ENCODE measurements around the gene POLE.
A peak's percentile ranks its signal among the peaks of the same experiment; 100 is the strongest.

POLE gene

GRCh38 chr12:132687211-132688164 lies at the start of gene POLE, which contains the start of gene PXMP2:
POLE (minus strand) TSS chr12:132687342; CDS start chr12:132687315, 27 bp downstream.
PXMP2 (plus strand) TSS chr12:132687587; CDS start chr12:132687671, 84 bp downstream.
- peak; percentile 84 to 98 for DNase-seq

- no peak for DNase-seq
Measured at GRCh38 chr12:132736913-132737312, 49.8 kb upstream of the POLE start.

GRCh38 chr12:132736378-132736777 lies 49.2 kb upstream of the POLE start:
- no peak for DNase-seq

GRCh38 chr12:132735496-132735895 lies 48.4 kb upstream of the POLE start:
- no peak for DNase-seq

GRCh38 chr12:132734206-132734605 lies 47.1 kb upstream of the POLE start:
- no peak for DNase-seq

GRCh38 chr12:132731574-132731973 lies 44.4 kb upstream of the POLE start:
- DNase-seq: no peak

- no peak for DNase-seq
Measured at GRCh38 chr12:132730353-132730752, 43.2 kb upstream of the POLE start.

- DNase-seq: no peak
Measured at GRCh38 chr12:132729541-132730320, 42.6 kb upstream of the POLE start.

GRCh38 chr12:132728502-132728901 lies 41.4 kb upstream of the POLE start:
- DNase-seq: no peak

- DNase-seq: no peak
Measured at GRCh38 chr12:132727091-132727794, 40.1 kb upstream of the POLE start.

GRCh38 chr12:132726386-132726785 lies 39.2 kb upstream of the POLE start:
- DNase-seq: no peak

- DNase-seq: no peak
Measured at GRCh38 chr12:132724506-132725241, 37.5 kb upstream of the POLE start.

- no peak for DNase-seq
Measured at GRCh38 chr12:132723764-132724140, 36.6 kb upstream of the POLE start.

- DNase-seq: no peak
Measured at GRCh38 chr12:132723015-132723763, 36.0 kb upstream of the POLE start.

GRCh38 chr12:132720606-132721345 lies 33.6 kb upstream of the POLE start:
- no peak for DNase-seq

GRCh38 chr12:132719954-132720324 lies 32.8 kb upstream of the POLE start:
- DNase-seq: no peak

GRCh38 chr12:132719141-132719953 lies 32.2 kb upstream of the POLE start:
- DNase-seq: peak; percentile 58 to 70

GRCh38 chr12:132718644-132719043 lies 31.5 kb upstream of the POLE start:
- DNase-seq: no peak

GRCh38 chr12:132717531-132718387 lies 30.6 kb upstream of the POLE start:
- DNase-seq: peak in 1 of 2 experiments; percentile 35

All from NCI-H526 (cell line).